DMS153 (cell line): ENCODE data around the gene PARL.

Experiments used
- DNase-seq: peaks from one replicate; lab custom pipeline; 2025; lab: John Stamatoyannopoulos, UW

The PARL gene

GRCh38 chr3:183817639-183818038 lies 67.0 kb downstream of the PARL start:
- no peak for DNase-seq

GRCh38 chr3:183816681-183817510 lies 67.8 kb downstream of the PARL start:
- DNase-seq = no peak

- no peak for DNase-seq
Measured at GRCh38 chr3:183815951-183816475, 68.7 kb downstream of the PARL start.

GRCh38 chr3:183815563-183815940 lies 69.1 kb downstream of the PARL start:
- no peak for DNase-seq

GRCh38 chr3:183814240-183814639 lies 70.4 kb downstream of the PARL start:
- no peak for DNase-seq

- DNase-seq = no peak
Measured at GRCh38 chr3:183812761-183813445, 71.8 kb downstream of the PARL start.

GRCh38 chr3:183811638-183812037 lies 73.0 kb downstream of the PARL start:
- no peak for DNase-seq

- DNase-seq = no peak
Measured at GRCh38 chr3:183810643-183811594, 73.8 kb downstream of the PARL start.

- DNase-seq = peak; percentile 60
Measured at GRCh38 chr3:183809270-183809669, 75.4 kb downstream of the PARL start.

- no peak for DNase-seq
Measured at GRCh38 chr3:183808355-183808754, 76.3 kb downstream of the PARL start.

- DNase-seq = no peak
Measured at GRCh38 chr3:183807881-183808280, 76.8 kb downstream of the PARL start.

- DNase-seq = peak; percentile 41
Measured at GRCh38 chr3:183807209-183807728, 77.4 kb downstream of the PARL start.

- DNase-seq = no peak
Measured at GRCh38 chr3:183802989-183803388, 81.7 kb downstream of the PARL start.

- no peak for DNase-seq
Measured at GRCh38 chr3:183801601-183802000, 83.1 kb downstream of the PARL start.

GRCh38 chr3:183800243-183800863 lies 84.3 kb downstream of the PARL start:
- DNase-seq = no peak

- no peak for DNase-seq
Measured at GRCh38 chr3:183799461-183799860, 85.2 kb downstream of the PARL start.

GRCh38 chr3:183797996-183798395 lies 86.7 kb downstream of the PARL start:
- no peak for DNase-seq

GRCh38 chr3:183796372-183796771 lies 88.3 kb downstream of the PARL start:
- no peak for DNase-seq

- DNase-seq = no peak
Measured at GRCh38 chr3:183794452-183794851, 90.2 kb downstream of the PARL start.

GRCh38 chr3:183792976-183793375 lies 91.7 kb downstream of the PARL start:
- DNase-seq = no peak

- DNase-seq = no peak
Measured at GRCh38 chr3:183790700-183791099, 94.0 kb downstream of the PARL start.
